GOT3 (cell line): ENCODE data around the gene OR2B2.
"Not testable (repeated sequence)": the region's sequence is repeated elsewhere in the genome, so short reads cannot be mapped to it uniquely, and the experiment has no call there.

ENCODE experiments used
- DNase-seq: peaks from one replicate; lab custom pipeline; 2025; ENCODE audit warnings: mixed read lengths; lab: John Stamatoyannopoulos, UW

Gene OR2B2

GRCh38 chr6:27911956-27912446 is at the start of gene OR2B2:
TSS of gene OR2B2 (minus strand) at chr6:27912396. CDS start at chr6:27912319, 77 bp downstream.
- DNase-seq, result no peak

- DNase-seq, result no peak
Observed at GRCh38 chr6:27957516-27957915, 45.3 kb upstream of the OR2B2 start.

- no peak for DNase-seq
Observed at GRCh38 chr6:27956941-27957340, 44.7 kb upstream of the OR2B2 start, which contains the start of gene OR2B6. TSS of gene OR2B6 (plus strand) at chr6:27957241. CDS start at chr6:27957241, 0 bp downstream.

GRCh38 chr6:27951040-27951439 is 38.8 kb upstream of the OR2B2 start:
- DNase-seq, result no peak

- no peak for DNase-seq
Observed at GRCh38 chr6:27948237-27948636, 36.0 kb upstream of the OR2B2 start.

GRCh38 chr6:27943072-27943471 is 30.9 kb upstream of the OR2B2 start:
- not testable (repeated sequence) for DNase-seq

GRCh38 chr6:27940766-27941165 is 28.6 kb upstream of the OR2B2 start:
- DNase-seq, result no peak

GRCh38 chr6:27931209-27931608 is 19.0 kb upstream of the OR2B2 start:
- no peak for DNase-seq

- not testable (repeated sequence) for DNase-seq
Observed at GRCh38 chr6:27929930-27930329, 17.7 kb upstream of the OR2B2 start.

GRCh38 chr6:27928041-27928440 is 15.8 kb upstream of the OR2B2 start:
- DNase-seq, result not testable (repeated sequence)

- DNase-seq, result no peak
Observed at GRCh38 chr6:27924179-27924578, 12.0 kb upstream of the OR2B2 start.

GRCh38 chr6:27922949-27923348 is 10.8 kb upstream of the OR2B2 start:
- DNase-seq, result no peak

- no peak for DNase-seq
Observed at GRCh38 chr6:27908017-27908416, 4.2 kb downstream of the OR2B2 start.

- peak; percentile 50 for DNase-seq
Observed at GRCh38 chr6:27902335-27903314, 9.6 kb downstream of the OR2B2 start.

- no peak for DNase-seq
Observed at GRCh38 chr6:27901801-27902200, 10.4 kb downstream of the OR2B2 start.

- DNase-seq, result not testable (repeated sequence)
Observed at GRCh38 chr6:27900197-27900596, 12.0 kb downstream of the OR2B2 start.

GRCh38 chr6:27899543-27899942 is 12.7 kb downstream of the OR2B2 start:
- DNase-seq, result no peak

- no peak for DNase-seq
Observed at GRCh38 chr6:27897580-27898206, 14.5 kb downstream of the OR2B2 start.

- no peak for DNase-seq
Observed at GRCh38 chr6:27896398-27896796, 15.8 kb downstream of the OR2B2 start.

GRCh38 chr6:27894839-27895762 is 17.1 kb downstream of the OR2B2 start:
- DNase-seq, result peak; percentile 7
